Neural cell (in vitro differentiated cells): ENCODE results near the gene ARL10. TPM values are rescaled to one million over a fixed set of nuclear protein-coding genes. Genes with fewer than 3 reads are reported as not detected.

Experiments used
- H2AFZ ChIP-seq: fragments of 200-600, 300-800 bp; sonication (generic), shearing (Covaris generic); 2 replicates; pipeline ENCODE4 v1.6.0; 2014; ENCODE audit warnings: low read depth, mild to moderate bottlenecking, antibody characterized with exemption, low read length, moderate library complexity
- H3F3A ChIP-seq: fragments of 200-600 bp; shearing (Covaris generic); 2 replicates; pipeline ENCODE4 v1.6.1; 2016; ENCODE audit warnings: mild to moderate bottlenecking, moderate library complexity, mixed read lengths, antibody characterized with exemption, low read length; ENCODE audit not compliant: insufficient read depth, poor library complexity, severe bottlenecking
- H3K27ac ChIP-seq: fragments of 200-600, 300-800 bp; sonication (generic), shearing (Covaris generic); 2 replicates; pipeline ENCODE4 v1.5.1; 2014; ENCODE audit warnings: mild to moderate bottlenecking, low read length, moderate library complexity
- H3K27me3 ChIP-seq: fragments of 300-800, 200-600 bp; sonication (generic), shearing (Covaris generic); 2 replicates; pipeline ENCODE4 v1.6.0; 2014; ENCODE audit warnings: mild to moderate bottlenecking, low read depth, low read length, moderate library complexity; ENCODE audit not compliant: insufficient read depth
- H3K36me3 ChIP-seq: fragments of 300-800, 200-600 bp; sonication (generic), shearing (Covaris generic); 2 replicates; pipeline ENCODE4 v1.5.1; 2014; ENCODE audit warnings: mild to moderate bottlenecking, antibody characterized with exemption, low read length, moderate library complexity; ENCODE audit not compliant: insufficient read depth
- H3K4me2 ChIP-seq: fragments of 300-800, 200-600 bp; sonication (generic), shearing (Covaris generic); 2 replicates; pipeline ENCODE4 v1.6.0; 2014; ENCODE audit warnings: mild to moderate bottlenecking, low read length
- H3K4me3 ChIP-seq: fragments of 300-800, 200-600 bp; sonication (generic), shearing (Covaris generic); 2 replicates; pipeline ENCODE4 v1.5.1; 2014; ENCODE audit warnings: mild to moderate bottlenecking, low read length, moderate library complexity
- H3K79me2 ChIP-seq: fragments of 200-600 bp; shearing (Covaris generic); replicated peaks from 2 replicates; pipeline ENCODE4 v1.6.0; 2014; ENCODE audit warnings: mild to moderate bottlenecking, low read length, moderate library complexity; ENCODE audit not compliant: insufficient read depth
- H3K9ac ChIP-seq: fragments of 300-800, 200-600 bp; sonication (generic), shearing (Covaris generic); 2 replicates; pipeline ENCODE4 v1.6.1; 2016; ENCODE audit warnings: mild to moderate bottlenecking, low read length, mixed read lengths
- H3K9me2 ChIP-seq: fragments of 200-600 bp; shearing (Covaris generic); 2 replicates; pipeline ENCODE4 v1.6.1; 2016; ENCODE audit warnings: mild to moderate bottlenecking, low read length, mixed read lengths; ENCODE audit not compliant: insufficient read depth
- H3K9me3 ChIP-seq: fragments of 200-600, 300-800 bp; sonication (generic), shearing (Covaris generic); 2 replicates; pipeline ENCODE4 v1.6.1; 2016; ENCODE audit warnings: mild to moderate bottlenecking, mixed run types, low read length, moderate library complexity, mixed read lengths
- H4K20me1 ChIP-seq: fragments of 200-600 bp; shearing (Covaris generic); 2 replicates; pipeline ENCODE4 v1.6.1; 2016; ENCODE audit warnings: mild to moderate bottlenecking, mixed run types; ENCODE audit not compliant: insufficient read depth
- CTCF ChIP-seq: fragments of 450-650 bp; IDR thresholded peaks from 2 replicates; pipeline ENCODE4 v1.5.1; 2014; ENCODE audit warnings: antibody characterized with exemption, mild to moderate bottlenecking, moderate library complexity; ENCODE audit not compliant: poor library complexity, severe bottlenecking
- EP300 ChIP-seq: fragments of 450-650 bp; conservative IDR thresholded peaks from 2 replicates; pipeline ENCODE4 v1.6.1; 2014; ENCODE audit warnings: antibody characterized with exemption, mild to moderate bottlenecking, moderate library complexity; ENCODE audit not compliant: poor library complexity, severe bottlenecking
- EZH2 ChIP-seq: fragments of 200-600, 300-800 bp; shearing (Covaris generic), sonication (generic); IDR thresholded peaks from 2 replicates; pipeline ENCODE4 v1.6.1; 2014; ENCODE audit warnings: antibody characterized with exemption, low read length, borderline replicate concordance, mild to moderate bottlenecking; ENCODE audit not compliant: insufficient read depth, poor library complexity, severe bottlenecking
- MXI1 ChIP-seq: fragments of 450-650 bp; conservative IDR thresholded peaks from 2 replicates; pipeline ENCODE4 v1.6.1; 2014; ENCODE audit warnings: antibody characterized with exemption, mild to moderate bottlenecking; ENCODE audit not compliant: poor library complexity, severe bottlenecking
- POLR2AphosphoS5 ChIP-seq: IDR thresholded peaks from 2 replicates; pipeline ENCODE4 v1.6.1; 2012
- RAD21 ChIP-seq: fragments of 450-650 bp; conservative IDR thresholded peaks from 2 replicates; pipeline ENCODE4 v1.6.1; 2014; ENCODE audit warnings: antibody characterized with exemption, mild to moderate bottlenecking, moderate library complexity
- REST ChIP-seq: IDR thresholded peaks from 2 replicates; pipeline ENCODE4 v1.6.1; 2012; ENCODE audit warnings: borderline replicate concordance
- SMC3 ChIP-seq: fragments of 450-650 bp; conservative IDR thresholded peaks from 2 replicates; pipeline ENCODE4 v1.6.1; 2014; ENCODE audit warnings: antibody characterized with exemption, mild to moderate bottlenecking, moderate library complexity; ENCODE audit not compliant: poor library complexity
- TAF1 ChIP-seq: IDR thresholded peaks from 2 replicates; pipeline ENCODE4 v1.6.1; 2012; ENCODE audit warnings: low read depth
- polyA plus RNA-seq: library from polyadenylated mRNA; depleted of rRNA; stranded (reverse); fragments of >200 nt; gene quantifications from 2 replicates; pipeline ENCODE4 v1.2.3, GENCODE V29; 2014

Gene ARL10
- polyA plus RNA-seq, 1 donor from 2014 or later = 22.8 TPM

GRCh38 chr5:176352116-176352878, 13.0 kb upstream of the ARL10 start:
- H3K27me3 ChIP-seq = no peaks in the 10 kb centered on the region
- no peak overlapping the region for H3K4me3 ChIP-seq
- no peaks in the 10 kb centered on the region for H3K36me3 ChIP-seq
- H3K9ac ChIP-seq = no peak overlapping the region
- no peaks in the 10 kb centered on the region for H3K9me2 ChIP-seq
- no peaks in the 10 kb centered on the region for H3K9me3 ChIP-seq
- H3F3A ChIP-seq = no peaks in the 10 kb centered on the region
- H3K27ac ChIP-seq = no peak overlapping the region
- H3K4me2 ChIP-seq = no peak overlapping the region
- peaks cover 34% of the 10 kb centered on the region for H3K79me2 ChIP-seq
- TF ChIP-seq REST (no peak), EP300 (no peak), SMC3 (no peak), TAF1 (no peak), MXI1 (no peak), POLR2AphosphoS5 (no peak), CTCF (no peak), EZH2 (no peak), RAD21 (no peak)
- no peak overlapping the region for H2AFZ ChIP-seq
- H4K20me1 ChIP-seq = no peaks in the 10 kb centered on the region

- H3K9ac ChIP-seq = no peak overlapping the region
- no peaks in the 10 kb centered on the region for H3K9me3 ChIP-seq
- no peak overlapping the region for H3K4me3 ChIP-seq
- no peak overlapping the region for H3K27ac ChIP-seq
- no peaks in the 10 kb centered on the region for H3F3A ChIP-seq
- no peaks in the 10 kb centered on the region for H3K9me2 ChIP-seq
- H3K4me2 ChIP-seq = no peak overlapping the region
- H3K27me3 ChIP-seq = no peaks in the 10 kb centered on the region
- TF ChIP-seq EP300 = no peak
- no peak for TF ChIP-seq REST
- no peak for TF ChIP-seq MXI1
- no peak for TF ChIP-seq CTCF
- TF ChIP-seq RAD21 = no peak
- TF ChIP-seq SMC3 = no peak
- no peaks in the 10 kb centered on the region for H4K20me1 ChIP-seq
- no peak overlapping the region for H2AFZ ChIP-seq
- peaks cover 44% of the 10 kb centered on the region for H3K79me2 ChIP-seq
- no peaks in the 10 kb centered on the region for H3K36me3 ChIP-seq
These were observed 11.8 kb upstream of the ARL10 start for GRCh38 chr5:176353533-176353932.
